Breast epithelium (tissue), 4 donors: ENCODE results near the gene TMEFF1. TPM values are rescaled to one million over a fixed set of nuclear protein-coding genes. Genes with fewer than 3 reads are reported as not detected.

ENCODE experiments used
- DNase-seq, 2 donors: peaks; one replicate each; pipeline ENCODE4 v3.0.0-alpha.2; 2019; ENCODE audit warnings: low spot score in 2 of 2
- H3K27ac ChIP-seq, 2 donors: fragments of 200-600 bp; sonication (generic) in 1 of 2; one replicate each; pipeline ENCODE4 v1.5.1; 2016 to 2019; ENCODE audit warnings: mild to moderate bottlenecking in 1 of 2
- H3K27me3 ChIP-seq, 2 donors: fragments of 200-600 bp; sonication (generic) in 1 of 2; one replicate each; pipeline versions ENCODE4 v1.5.1 to v1.6.0; 2017 to 2019; ENCODE audit warnings: control low read depth in 1 of 2, mild to moderate bottlenecking in 1 of 2
- H3K36me3 ChIP-seq: fragments of 200-600 bp; one replicate; pipeline ENCODE4 v1.5.1; 2019
- H3K4me1 ChIP-seq, 2 donors: fragments of 200-600 bp; sonication (generic); one replicate each; pipeline ENCODE4 v1.5.1; 2016 to 2019; ENCODE audit warnings: control low read depth in 1 of 2
- H3K4me3 ChIP-seq, 3 donors: fragments of 200-600 bp; sonication (generic); 1 replicate in 2 of 3; 2 replicates in 1 of 3; pipeline ENCODE4 v1.5.1; 2016 to 2019; ENCODE audit warnings: mild to moderate bottlenecking in 3 of 3, moderate library complexity in 2 of 3
- H3K9me3 ChIP-seq, 2 donors: fragments of 200-600 bp; sonication (generic) in 1 of 2; one replicate each; pipeline ENCODE4 v1.5.1; 2016 to 2019; ENCODE audit warnings: control low read depth in 1 of 2
- CTCF ChIP-seq, 3 donors: fragments of 450-650 bp; IDR thresholded peaks; one replicate each; pipeline ENCODE4 v1.5.1; 2016 to 2017; ENCODE audit warnings: antibody characterized with exemption in 3 of 3, mild to moderate bottlenecking in 3 of 3, moderate library complexity in 3 of 3
- POLR2A ChIP-seq: fragments of 450-650 bp; IDR thresholded peaks from one replicate; pipeline ENCODE4 v1.6.1; 2016; ENCODE audit warnings: antibody characterized with exemption, mild to moderate bottlenecking, moderate library complexity
- POLR2AphosphoS5 ChIP-seq, 3 donors: sonication (generic); formaldehyde crosslinking; IDR thresholded peaks; one replicate each; pipeline ENCODE4 v1.6.1; 2017; ENCODE audit warnings: antibody characterized with exemption in 3 of 3
- intact Hi-C: fragments of 100-400 bp; cut with DNase I; formaldehyde crosslinking; loops from one replicate; pipeline ENCODE4 v1.15.1; 2023; ENCODE audit warnings: low total_unique reads
- total RNA-seq, 3 donors: library from RNA; depleted of rRNA; stranded (reverse); fragments of >200 nt; gene quantifications; one replicate each; pipeline ENCODE4 v1.1.0, GENCODE V29; 2016

TMEFF1 gene
- total RNA-seq, 3 donors from 2014 or later = 0.29 to 0.66 (median 0.32) TPM

- no peak overlapping the region for H3K4me3 ChIP-seq
- H3K9me3 ChIP-seq = peaks cover 0 to 7% of the 10 kb centered on the region in 2 donors
- H3K27me3 ChIP-seq = no peaks in the 10 kb centered on the region
- no peak for DNase-seq
- intact Hi-C loops = no loop called here
- no peaks in the 10 kb centered on the region for H3K36me3 ChIP-seq
- no peak overlapping the region for H3K27ac ChIP-seq
- no peaks in the 10 kb centered on the region for H3K4me1 ChIP-seq
- TF ChIP-seq POLR2A (no peak), POLR2AphosphoS5 (IDR thresholded peaks at IDR 0.05) (no peak), CTCF (IDR thresholded peaks at IDR 0.05) (no peak)
These were observed 24.7 kb upstream of the TMEFF1 start for GRCh38 chr9:100448266-100448665.

- no peaks in the 10 kb centered on the region for H3K4me1 ChIP-seq
- DNase-seq = no peak
- no peak for TF ChIP-seq POLR2AphosphoS5 (IDR thresholded peaks at IDR 0.05)
- no peak for TF ChIP-seq CTCF (IDR thresholded peaks at IDR 0.05)
- no peak for TF ChIP-seq POLR2A
- no peaks in the 10 kb centered on the region for H3K36me3 ChIP-seq
- H3K27me3 ChIP-seq = no peaks in the 10 kb centered on the region
- H3K4me3 ChIP-seq = no peak overlapping the region
- intact Hi-C loops = no loop called here
- peaks cover 0 to 7% of the 10 kb centered on the region in 2 donors for H3K9me3 ChIP-seq
- no peak overlapping the region for H3K27ac ChIP-seq
These were observed 23.5 kb upstream of the TMEFF1 start for GRCh38 chr9:100449420-100449819.

GRCh38 chr9:100452894-100453293 lies 20.1 kb upstream of the TMEFF1 start:
- no peak overlapping the region for H3K27ac ChIP-seq
- no peaks in the 10 kb centered on the region for H3K4me1 ChIP-seq
- no peaks in the 10 kb centered on the region for H3K27me3 ChIP-seq
- no peaks in the 10 kb centered on the region for H3K36me3 ChIP-seq
- H3K9me3 ChIP-seq = peaks cover 0 to 7% of the 10 kb centered on the region in 2 donors
- DNase-seq = no peak
- H3K4me3 ChIP-seq = no peak overlapping the region
- TF ChIP-seq POLR2A = no peak
- no peak for TF ChIP-seq CTCF (IDR thresholded peaks at IDR 0.05)
- no peak for TF ChIP-seq POLR2AphosphoS5 (IDR thresholded peaks at IDR 0.05)
- intact Hi-C loops = no loop called here

GRCh38 chr9:100455470-100455869 lies 17.5 kb upstream of the TMEFF1 start:
- H3K4me3 ChIP-seq = no peak overlapping the region
- H3K4me1 ChIP-seq = no peaks in the 10 kb centered on the region
- no peaks in the 10 kb centered on the region for H3K36me3 ChIP-seq
- DNase-seq = no peak
- no peak overlapping the region for H3K27ac ChIP-seq
- intact Hi-C loops = no loop called here
- H3K9me3 ChIP-seq = peaks cover 0 to 7% of the 10 kb centered on the region in 2 donors
- no peak for TF ChIP-seq CTCF (IDR thresholded peaks at IDR 0.05)
- no peak for TF ChIP-seq POLR2AphosphoS5 (IDR thresholded peaks at IDR 0.05)
- no peak for TF ChIP-seq POLR2A
- H3K27me3 ChIP-seq = no peaks in the 10 kb centered on the region

- Histone ChIP-seq H3K9me3 (peaks cover 0 to 6% of the 10 kb centered on the region in 2 donors), H3K27me3 (no peaks in the 10 kb centered on the region), H3K36me3 (no peaks in the 10 kb centered on the region), H3K4me1 (no peaks in the 10 kb centered on the region), H3K4me3 (no peak overlapping the region), H3K27ac (no peak overlapping the region)
- intact Hi-C loops = no loop called here
- TF ChIP-seq POLR2AphosphoS5 (IDR thresholded peaks at IDR 0.05) (no peak), POLR2A (no peak), CTCF (IDR thresholded peaks at IDR 0.05) (no peak)
- no peak for DNase-seq
These were observed 15.4 kb upstream of the TMEFF1 start for GRCh38 chr9:100457517-100457916.
